K562 (cell line): ENCODE results near the gene LHCGR. TPM values are rescaled to one million over a fixed set of nuclear protein-coding genes. Genes with fewer than 3 reads are reported as not detected.

Source experiments
- ATAC-seq: fragments of 200-7000 bp; cut with Tn5 transposase; 3 replicates; pipeline ENCODE4 v1.9.1; 2020; ENCODE audit warnings: moderate library complexity
- BruUV-seq: library from RNA; stranded (reverse); fragments of 400-500 nt; replicated peaks from 2 replicates; lab custom pipeline; 2021; lab: Mats Ljungman, UMichigan
- CTCF ChIA-PET: fragments of 300-600 bp; formaldehyde crosslinking; extraction: SDS; loops from one replicate; lab custom pipeline; 2021; ENCODE audit warnings: low intra/inter-chr PET ratio; lab: Yijun Ruan, JAX
- POLR2A ChIA-PET: fragments of 300-600, 350-650 bp; sonication (Branson Sonifier 250); formaldehyde crosslinking; extraction: SDS; loops from one replicate; lab custom pipeline; 2021; ENCODE audit warnings: antibody characterized with exemption, inconsistent platforms; lab: Yijun Ruan, JAX
- DNase-seq, 4 experiments: peaks; one replicate each; pipeline versions ENCODE4 v3.0.0 to v3.0.0-alpha.2; 2011 to 2018; ENCODE audit warnings: low spot score in 3 of 4, mixed read lengths in 3 of 4; ENCODE audit errors: extremely low read depth in 1 of 4
- FAIRE-seq: peaks from 2 replicates; lab custom pipeline; 2011; peaks lifted over from hg19 to GRCh38; lab: Jason Lieb, UNC
- H2AFZ ChIP-seq: 2 replicates; pipeline ENCODE4 v1.6.0; 2011; ENCODE audit warnings: low read depth, low read length, control low read depth, inconsistent platforms
- H3K27ac ChIP-seq: fragments of 200-600 bp; 3 replicates; pipeline ENCODE4 v1.8.0; 2011; ENCODE audit warnings: low read depth, mild to moderate bottlenecking, control low read depth, inconsistent platforms, low read length, moderate library complexity, mixed read lengths; ENCODE audit errors: extremely low read depth
- H3K27me3 ChIP-seq, 2 experiments: fragments of 300-600 bp in 1 of 2; 2 replicates in 1 of 2; 3 replicates in 1 of 2; pipeline versions ENCODE4 v1.6.0 to v1.8.0; 2011; ENCODE audit warnings: inconsistent platforms in 2 of 2, low read length in 2 of 2, mild to moderate bottlenecking in 1 of 2, mixed read lengths in 1 of 2, moderate library complexity in 1 of 2; ENCODE audit not compliant: control insufficient read depth in 2 of 2, insufficient read depth in 2 of 2
- H3K36me3 ChIP-seq: fragments of 300-600 bp; 3 replicates; pipeline ENCODE4 v1.8.0; 2011; ENCODE audit warnings: mild to moderate bottlenecking, low read length, inconsistent platforms; ENCODE audit not compliant: control insufficient read depth, insufficient read depth
- H3K4me1 ChIP-seq, 2 experiments: fragments of 200-600 bp in 1 of 2; replicated peaks in 1 of 2; 2 replicates in 1 of 2; 3 replicates in 1 of 2; pipeline versions ENCODE4 v1.5.1 to v1.8.0; 2011; ENCODE audit warnings: inconsistent platforms in 2 of 2, low read length in 2 of 2, mild to moderate bottlenecking in 1 of 2, mixed read lengths in 1 of 2, moderate library complexity in 1 of 2; ENCODE audit not compliant: control insufficient read depth in 2 of 2, insufficient read depth in 2 of 2
- H3K4me2 ChIP-seq: 2 replicates; pipeline ENCODE4 v1.6.1; 2011; ENCODE audit warnings: low read length, control low read depth, inconsistent platforms, mixed read lengths; ENCODE audit not compliant: insufficient read depth
- H3K4me3 ChIP-seq: fragments of 200-600 bp; sonication (generic), shearing (Covaris generic); 2 replicates; pipeline ENCODE4 v1.5.1; 2016; ENCODE audit warnings: control low read depth, inconsistent platforms
- H3K79me2 ChIP-seq: fragments of 200-600 bp; 3 replicates; pipeline ENCODE4 v1.8.0; 2011; ENCODE audit warnings: low read length, inconsistent platforms; ENCODE audit not compliant: control insufficient read depth, insufficient read depth
- H3K9ac ChIP-seq, 2 experiments: 2 replicates each; pipeline versions ENCODE4 v1.6.0 to v1.6.1; 2011; ENCODE audit warnings: low read depth in 2 of 2, low read length in 2 of 2, control low read depth in 1 of 2, inconsistent platforms in 1 of 2, mild to moderate bottlenecking in 1 of 2, mixed read lengths in 1 of 2; ENCODE audit not compliant: insufficient read depth in 1 of 2
- H3K9me1 ChIP-seq: one replicate; pipeline ENCODE4 v1.6.0; 2011; ENCODE audit warnings: inconsistent platforms, mild to moderate bottlenecking, low read length, moderate library complexity; ENCODE audit not compliant: control insufficient read depth, insufficient read depth
- H3K9me3 ChIP-seq: replicated peaks from 2 replicates; pipeline ENCODE4 v1.5.1; 2011; ENCODE audit warnings: low read depth, low read length, inconsistent platforms; ENCODE audit not compliant: control insufficient read depth, insufficient read depth
- H4K20me1 ChIP-seq: replicated peaks from 2 replicates; pipeline ENCODE4 v1.6.1; 2011; ENCODE audit warnings: low read length, inconsistent platforms, mixed read lengths; ENCODE audit not compliant: control insufficient read depth, insufficient read depth
- FOXP1 ChIP-seq: sonication (generic); formaldehyde crosslinking; IDR thresholded peaks from 2 replicates; pipeline ENCODE4 v1.8.0; 2022; ENCODE audit warnings: mild to moderate bottlenecking, missing genetic modification reagents
- SP1 ChIP-seq: sonication (generic); formaldehyde crosslinking; IDR thresholded peaks from 2 replicates; pipeline ENCODE4 v1.8.1; 2022; ENCODE audit warnings: mild to moderate bottlenecking, missing genetic modification reagents
- YY1 ChIP-seq, 3 experiments: IDR thresholded peaks; 2 replicates each; pipeline ENCODE4 v1.6.1; 2011; ENCODE audit warnings: low read length in 2 of 3, mild to moderate bottlenecking in 2 of 3, moderate library complexity in 2 of 3, borderline replicate concordance in 1 of 3, control low read depth in 1 of 3, low read depth in 1 of 3; ENCODE audit not compliant: insufficient read depth in 3 of 3, insufficient replicate concordance in 2 of 3, control insufficient read depth in 1 of 3, insufficient read length in 1 of 3; ENCODE audit errors: extremely low read depth in 1 of 3
- ZSCAN29 ChIP-seq: fragments of 450-650 bp; IDR thresholded peaks from 2 replicates; pipeline ENCODE4 v1.6.1; 2017
- WGBS: fragments of 100-300 bp; shearing (Covaris generic); methylation state at CpG from one replicate; pipeline ENCODE4 v1.1.6; 2016; ENCODE audit warnings: low coverage, mixed read lengths; ENCODE audit not compliant: insufficient coverage; ENCODE audit errors: missing lambda C conversion rate; 5-methylcytosine and 5-hydroxymethylcytosine counted together
- in situ Hi-C: fragments of 300-500 bp; cut with MboI; formaldehyde crosslinking; loops from 4 replicates; pipeline ENCODE4 v1.15.0; 2018; ENCODE audit warnings: inconsistent platforms, mixed read lengths
- intact Hi-C: fragments of 100-400 bp; cut with micrococcal nuclease; formaldehyde crosslinking; loops from 2 replicates; pipeline ENCODE4 v1.14.2; 2022
- polyA plus RNA-seq, 8 experiments: library from polyadenylated mRNA; depleted of rRNA in 4 of 8; stranded (reverse) in 5 of 8; unstranded in 3 of 8; fragments of >200 nt; fragmentation: Nextera tagmentation in 2 of 8; fragmentation: Illumina TruSeq in 1 of 8; extraction: Ambion mirVana in 2 of 8; extraction: Trizol in 1 of 8; gene quantifications; 2 replicates each; pipeline versions ENCODE4 v1.2.1 to v1.2.3, GENCODE V29; 2011 to 2014; ENCODE audit warnings: inconsistent platforms in 1 of 8, missing spikeins in 1 of 8
- total RNA-seq, 7 experiments: library from RNA; depleted of rRNA in 6 of 7; stranded (reverse); fragments of >200 nt in 6 of 7; fragmentation: Illumina TruSeq in 2 of 7; extraction: Trizol in 2 of 7; gene quantifications; 2 replicates each; pipeline versions ENCODE4 v1.2.1 to v1.2.3, GENCODE V29; 2011 to 2021; ENCODE audit warnings: low replicate concordance in 1 of 7
- TF ChIP-seq, protein P1 (sequence below): fragments of 250-450 bp; sonication (Bioruptor Pico); IDR thresholded peaks from 2 replicates; pipeline ENCODE4 v1.8.0; 2021; ENCODE audit warnings: moderate library complexity, mild to moderate bottlenecking, inconsistent platforms
- TF ChIP-seq, protein P2 (sequence below): IDR thresholded peaks from 2 replicates; pipeline ENCODE4 v1.6.1; 2016; ENCODE audit warnings: missing genetic modification characterization, missing compliant biosample characterization

The LHCGR gene
- total and polyA plus RNA-seq, 9 of the 15 experiments (the other 6 are each of a cell fraction or from before 2014, with no cell fraction given) = not detected

DNA sequence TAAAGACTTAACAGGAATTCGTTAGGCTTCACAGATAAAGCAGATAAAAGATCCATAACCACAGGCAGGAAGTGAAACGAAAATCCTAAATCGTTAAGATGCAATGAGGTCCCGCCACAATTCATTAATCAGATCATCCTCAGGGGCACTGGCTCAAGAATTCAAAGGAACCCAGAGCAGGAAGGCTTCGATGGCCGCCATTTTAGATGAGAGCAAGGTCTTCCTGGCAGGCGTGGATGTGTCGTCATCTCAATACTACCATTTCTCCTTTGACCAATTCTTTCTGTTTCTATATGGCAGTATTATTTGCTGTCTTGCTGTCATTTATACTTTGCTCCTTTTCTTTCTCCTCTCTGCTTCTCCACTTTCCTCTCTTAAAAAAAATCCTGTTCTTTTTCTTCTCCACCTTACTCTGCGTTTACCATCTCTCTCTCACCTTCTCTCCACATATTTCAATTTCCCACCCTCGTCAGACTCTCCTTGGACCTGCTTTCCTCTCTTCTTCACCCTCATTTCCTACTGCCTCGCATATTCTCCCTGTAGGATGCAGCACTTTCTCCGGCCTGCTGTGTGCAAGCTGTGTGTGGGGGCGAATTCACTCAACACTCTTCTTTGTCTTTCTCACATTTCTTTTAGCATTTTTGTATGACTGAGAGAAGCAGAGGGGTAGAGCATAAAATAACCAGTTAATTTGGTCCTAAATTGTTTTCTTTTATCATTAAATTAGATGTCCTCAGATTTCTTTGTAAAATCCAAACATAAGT is 35.1 kb upstream of the LHCGR start:
- in situ Hi-C loops (no loop called here), intact Hi-C loops (no loop called here)
- Histone ChIP-seq H3K4me2 (peak overlapping the region; percentile 15; the same call in 1 of the 2 replicates), H3K36me3 (no peaks in the 10 kb centered on the region), H3K9ac (no peak overlapping the region), H3K9me3 (no peaks in the 10 kb centered on the region), H4K20me1 (no peaks in the 10 kb centered on the region), H3K27ac (no peak overlapping the region), H3K4me1 (no peaks in the 10 kb centered on the region), H3K27me3 (no peaks in the 10 kb centered on the region), H3K9me1 (no peaks in the 10 kb centered on the region), H3K4me3 (no peak overlapping the region), H2AFZ (peak overlapping the region; percentile 44), H3K79me2 (no peaks in the 10 kb centered on the region)
- ChIA-PET POLR2A (no interaction called here), CTCF (no interaction called here)
- ATAC-seq (no peak), DNase-seq (no peak), FAIRE-seq (no peak)
- TF ChIP-seq YY1 (IDR thresholded peaks at IDR 0.05; ENCODE audit: borderline replicate concordance in 1 of 3, control insufficient read depth in 1 of 3, extremely low read depth in 1 of 3, insufficient read depth in 3 of 3, insufficient read length in 1 of 3, insufficient replicate concordance in 2 of 3, low read depth in 1 of 3, low read length in 2 of 3) = peak in 1 of 3 experiments; percentile 59
- TF ChIP-seq SP1 (CRISPR knock-in tag) = no peak
- no peak for TF ChIP-seq FOXP1 (CRISPR knock-in tag)
- no peak for TF ChIP-seq ZSCAN29
- TF ChIP-seq, protein P1, sequence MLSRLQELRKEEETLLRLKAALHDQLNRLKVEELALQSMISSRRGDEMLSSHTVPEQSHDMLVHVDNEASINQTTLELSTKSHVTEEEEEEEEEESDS (CRISPR knock-in tag) = no peak
- TF ChIP-seq, protein P2, sequence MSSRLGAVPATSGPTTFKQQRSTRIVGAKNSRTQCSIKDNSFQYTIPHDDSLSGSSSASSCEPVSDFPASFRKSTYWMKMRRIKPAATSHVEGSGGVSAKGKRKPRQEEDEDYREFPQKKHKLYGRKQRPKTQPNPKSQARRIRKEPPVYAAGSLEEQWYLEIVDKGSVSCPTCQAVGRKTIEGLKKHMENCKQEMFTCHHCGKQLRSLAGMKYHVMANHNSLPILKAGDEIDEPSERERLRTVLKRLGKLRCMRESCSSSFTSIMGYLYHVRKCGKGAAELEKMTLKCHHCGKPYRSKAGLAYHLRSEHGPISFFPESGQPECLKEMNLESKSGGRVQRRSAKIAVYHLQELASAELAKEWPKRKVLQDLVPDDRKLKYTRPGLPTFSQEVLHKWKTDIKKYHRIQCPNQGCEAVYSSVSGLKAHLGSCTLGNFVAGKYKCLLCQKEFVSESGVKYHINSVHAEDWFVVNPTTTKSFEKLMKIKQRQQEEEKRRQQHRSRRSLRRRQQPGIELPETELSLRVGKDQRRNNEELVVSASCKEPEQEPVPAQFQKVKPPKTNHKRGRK = peak; percentile 53; the same call in 1 of the 2 replicates
- WGBS = 2% methylated on average over 13 of the region's 13 CpGs
- BruUV-seq = no TSS peak
